H9 (cell line): Measurements from ENCODE around the gene ITPRIPL2. TPM values are rescaled to one million over a fixed set of nuclear protein-coding genes. Genes with fewer than 3 reads are reported as not detected.

Source experiments
- DNase-seq: peaks from one replicate; pipeline ENCODE4 v3.0.0-alpha.2; 2017
- H2AFZ ChIP-seq: one replicate; pipeline ENCODE4 v1.6.1; 2013; ENCODE audit warnings: mild to moderate bottlenecking, low read length, control low read depth, moderate library complexity
- H2AK5ac ChIP-seq: 2 replicates; pipeline ENCODE4 v1.6.1; 2013; ENCODE audit warnings: low read length, control low read depth, mixed read lengths; ENCODE audit not compliant: insufficient read length
- H2BK120ac ChIP-seq: one replicate; pipeline ENCODE4 v1.6.1; 2013; ENCODE audit warnings: low read depth, mild to moderate bottlenecking, low read length, control low read depth, inconsistent platforms; ENCODE audit not compliant: poor library complexity, severe bottlenecking
- H2BK12ac ChIP-seq: 2 replicates; pipeline ENCODE4 v1.6.1; 2013; ENCODE audit warnings: low read length, control low read depth, mixed read lengths, low read depth; ENCODE audit not compliant: insufficient read length
- H2BK15ac ChIP-seq: 2 replicates; pipeline ENCODE4 v1.6.1; 2013; ENCODE audit warnings: low read depth, low read length, control low read depth
- H2BK20ac ChIP-seq: one replicate; pipeline ENCODE4 v1.6.1; 2013; ENCODE audit warnings: low read depth, mild to moderate bottlenecking, low read length, control low read depth, inconsistent platforms; ENCODE audit not compliant: poor library complexity, severe bottlenecking
- H2BK5ac ChIP-seq: 2 replicates; pipeline ENCODE4 v1.6.1; 2013; ENCODE audit warnings: low read length, control low read depth, mixed read lengths; ENCODE audit not compliant: insufficient read length
- H3K14ac ChIP-seq: 2 replicates; pipeline ENCODE4 v1.6.1; 2013; ENCODE audit warnings: low read length, control low read depth; ENCODE audit not compliant: insufficient read depth
- H3K18ac ChIP-seq: 2 replicates; pipeline ENCODE4 v1.6.1; 2013; ENCODE audit warnings: low read depth, mild to moderate bottlenecking, mixed read lengths, low read length, control low read depth; ENCODE audit not compliant: insufficient read length
- H3K23ac ChIP-seq: 2 replicates; pipeline ENCODE4 v1.6.1; 2013; ENCODE audit warnings: low read length, control low read depth, mixed read lengths, low read depth; ENCODE audit not compliant: insufficient read length
- H3K23me2 ChIP-seq: 2 replicates; pipeline ENCODE4 v1.6.1; 2013; ENCODE audit warnings: low read depth, mild to moderate bottlenecking, mixed read lengths, low read length, control low read depth; ENCODE audit not compliant: insufficient read length, poor library complexity, severe bottlenecking
- H3K27ac ChIP-seq: 2 replicates; pipeline ENCODE4 v1.5.1; 2013; ENCODE audit warnings: low read length, control low read depth, mixed read lengths, low read depth; ENCODE audit not compliant: insufficient read length
- H3K27me3 ChIP-seq: 2 replicates; pipeline ENCODE4 v1.6.1; 2013; ENCODE audit warnings: low read length, control low read depth, inconsistent platforms; ENCODE audit not compliant: insufficient read depth
- H3K4ac ChIP-seq: 2 replicates; pipeline ENCODE4 v1.6.1; 2013; ENCODE audit warnings: low read depth, mild to moderate bottlenecking, control low read depth, inconsistent platforms, low read length, moderate library complexity
- H3K4me1 ChIP-seq: 2 replicates; pipeline ENCODE4 v1.6.1; 2013; ENCODE audit warnings: low read length, control low read depth, inconsistent platforms; ENCODE audit not compliant: insufficient read depth
- H3K4me2 ChIP-seq: 2 replicates; pipeline ENCODE4 v1.6.1; 2013; ENCODE audit warnings: low read length, control low read depth, mixed read lengths; ENCODE audit not compliant: insufficient read length, insufficient read depth
- H3K56ac ChIP-seq: 2 replicates; pipeline ENCODE4 v1.6.1; 2013; ENCODE audit warnings: low read depth, mild to moderate bottlenecking, mixed read lengths, low read length, control low read depth; ENCODE audit not compliant: insufficient read length
- H3K79me1 ChIP-seq: 2 replicates; pipeline ENCODE4 v1.6.1; 2013; ENCODE audit warnings: low read depth, mild to moderate bottlenecking, moderate library complexity, low read length, control low read depth, inconsistent platforms; ENCODE audit not compliant: insufficient read depth, poor library complexity, severe bottlenecking
- H3K79me2 ChIP-seq: 2 replicates; pipeline ENCODE4 v1.6.1; 2013; ENCODE audit warnings: low read length, control low read depth, inconsistent platforms; ENCODE audit not compliant: insufficient read depth
- H3K9ac ChIP-seq: 2 replicates; pipeline ENCODE4 v1.6.1; 2013; ENCODE audit warnings: low read length, control low read depth, mixed read lengths; ENCODE audit not compliant: insufficient read length; ENCODE audit errors: extremely low read depth
- H3K9me3 ChIP-seq: one replicate; pipeline ENCODE4 v1.6.1; 2013; ENCODE audit warnings: low read depth, low read length, inconsistent platforms; ENCODE audit not compliant: control insufficient read depth
- H3T11ph ChIP-seq: one replicate; pipeline ENCODE4 v1.6.1; 2013; ENCODE audit warnings: mild to moderate bottlenecking, low read length, control low read depth, inconsistent platforms
- H4K20me1 ChIP-seq: one replicate; pipeline ENCODE4 v1.6.1; 2013; ENCODE audit not compliant: control insufficient read depth, insufficient read length, insufficient read depth
- H4K5ac ChIP-seq: 2 replicates; pipeline ENCODE4 v1.6.1; 2013; ENCODE audit warnings: low read depth, mild to moderate bottlenecking, mixed read lengths, low read length, control low read depth; ENCODE audit not compliant: insufficient read length
- H4K8ac ChIP-seq: replicated peaks from 2 replicates; pipeline ENCODE4 v1.6.1; 2013; ENCODE audit warnings: low read length, control low read depth, mixed read lengths, low read depth; ENCODE audit not compliant: insufficient read length
- H4K91ac ChIP-seq: 2 replicates; pipeline ENCODE4 v1.6.1; 2013; ENCODE audit warnings: low read depth, mild to moderate bottlenecking, moderate library complexity, mixed read lengths, low read length, control low read depth; ENCODE audit not compliant: insufficient read length
- H3K27ac Mint-ChIP-seq, 3 experiments: 2 replicates in 2 of 3; 3 replicates in 1 of 3; pipeline ENCODE4 v1.8.0; 2020 to 2021; ENCODE audit warnings: mixed read lengths in 3 of 3, mild to moderate bottlenecking in 1 of 3, moderate library complexity in 1 of 3
- H3K27me3 Mint-ChIP-seq: 2 replicates; pipeline ENCODE4 v1.8.0; 2021; ENCODE audit warnings: low read depth, mild to moderate bottlenecking, moderate library complexity, mixed read lengths
- H3K36me3 Mint-ChIP-seq, 3 experiments: 2 replicates in 2 of 3; 3 replicates in 1 of 3; pipeline ENCODE4 v1.8.0; 2020 to 2021; ENCODE audit warnings: low read depth in 3 of 3, mixed read lengths in 3 of 3; ENCODE audit not compliant: insufficient read depth in 1 of 3
- H3K4me1 Mint-ChIP-seq, 2 experiments: 2 replicates each; pipeline ENCODE4 v1.8.0; 2020; ENCODE audit warnings: mixed read lengths in 2 of 2
- H3K4me3 Mint-ChIP-seq, 2 experiments: 2 replicates in 1 of 2; 3 replicates in 1 of 2; pipeline ENCODE4 v1.8.0; 2020 to 2021; ENCODE audit warnings: mild to moderate bottlenecking in 2 of 2, mixed read lengths in 2 of 2, moderate library complexity in 1 of 2
- H3K9me3 Mint-ChIP-seq, 2 experiments: 2 replicates in 1 of 2; 3 replicates in 1 of 2; pipeline ENCODE4 v1.8.0; 2020; ENCODE audit warnings: mild to moderate bottlenecking in 2 of 2, mixed read lengths in 2 of 2, moderate library complexity in 1 of 2
- CTCF ChIP-seq: fragments of 200-600 bp; sonication (generic); conservative IDR thresholded peaks from 3 replicates; pipeline ENCODE4 v1.8.0; 2021; ENCODE audit warnings: antibody characterized with exemption, mild to moderate bottlenecking
- WGBS: extraction: QIAGEN DNeasy Blood & Tissue Kit; methylation state at CpG from one replicate; pipeline ENCODE4 v1.1.7; 2013; ENCODE audit warnings: missing lambda C conversion rate, low lambda C conversion rate, mixed read lengths; ENCODE audit not compliant: insufficient read length; ENCODE audit errors: extremely low coverage; 5-methylcytosine and 5-hydroxymethylcytosine counted together
- total RNA-seq: library from RNA; stranded (reverse); gene quantifications from 2 replicates; pipeline ENCODE4 v1.2.1, GENCODE V29; 2021

ITPRIPL2 gene
- total RNA-seq, 1 experiment from 2014 or later = 9.1 TPM

- Histone ChIP-seq H4K8ac (no peak overlapping the region), H2BK12ac (no peak overlapping the region), H3K4ac (no peak overlapping the region), H3K27ac (no peak overlapping the region), H3K4me2 (no peak overlapping the region), H3K56ac (no peak overlapping the region), H3K79me2 (no peaks in the 10 kb centered on the region), H2AK5ac (no peak overlapping the region), H3T11ph (no peak overlapping the region), H2BK20ac (no peak overlapping the region), H3K4me1 (no peaks in the 10 kb centered on the region), H2BK5ac (no peak overlapping the region), H3K9ac (no peak overlapping the region), H3K23me2 (no peaks in the 10 kb centered on the region), H3K14ac (no peak overlapping the region), H3K27me3 (no peaks in the 10 kb centered on the region; the same call in 1 of the 2 replicates), H2AFZ (no peak overlapping the region), H2BK15ac (no peak overlapping the region), H3K23ac (no peak overlapping the region), H3K9me3 (no peaks in the 10 kb centered on the region), H3K18ac (no peak overlapping the region), H2BK120ac (no peak overlapping the region), H3K79me1 (no peaks in the 10 kb centered on the region), H4K20me1 (no peaks in the 10 kb centered on the region), H4K5ac (no peak overlapping the region), H4K91ac (no peak overlapping the region)
- Mint-ChIP-seq H3K27me3 (peaks cover 27% of the 10 kb centered on the region), H3K4me1 (peaks cover 3 to 4% of the 10 kb centered on the region in 2 experiments; a peak in 3 of 4 replicates), H3K36me3 (no peaks in the 10 kb centered on the region), H3K9me3 (0 out of 5 replicates have a peak, but pooled peaks cover 0 to 2% of the 10 kb centered on the region in 2 experiments), H3K4me3 (no peak overlapping the region), H3K27ac (no peak overlapping the region)
- TF ChIP-seq CTCF = no peak
- no peak for DNase-seq
- WGBS = no CpG with 5 or more reads among the region's 5 CpGs
Observed at GRCh38 chr16:19088341-19088916, 25.3 kb upstream of the ITPRIPL2 start.
